GM10847 (cell line): ENCODE measurements around the gene ME3.

ENCODE experiments used
- POLR2A ChIP-seq: IDR thresholded peaks from 2 replicates; pipeline ENCODE4 v1.6.1; 2011; ENCODE audit not compliant: insufficient read length; ENCODE audit errors: extremely low read depth

ME3 gene

DNA sequence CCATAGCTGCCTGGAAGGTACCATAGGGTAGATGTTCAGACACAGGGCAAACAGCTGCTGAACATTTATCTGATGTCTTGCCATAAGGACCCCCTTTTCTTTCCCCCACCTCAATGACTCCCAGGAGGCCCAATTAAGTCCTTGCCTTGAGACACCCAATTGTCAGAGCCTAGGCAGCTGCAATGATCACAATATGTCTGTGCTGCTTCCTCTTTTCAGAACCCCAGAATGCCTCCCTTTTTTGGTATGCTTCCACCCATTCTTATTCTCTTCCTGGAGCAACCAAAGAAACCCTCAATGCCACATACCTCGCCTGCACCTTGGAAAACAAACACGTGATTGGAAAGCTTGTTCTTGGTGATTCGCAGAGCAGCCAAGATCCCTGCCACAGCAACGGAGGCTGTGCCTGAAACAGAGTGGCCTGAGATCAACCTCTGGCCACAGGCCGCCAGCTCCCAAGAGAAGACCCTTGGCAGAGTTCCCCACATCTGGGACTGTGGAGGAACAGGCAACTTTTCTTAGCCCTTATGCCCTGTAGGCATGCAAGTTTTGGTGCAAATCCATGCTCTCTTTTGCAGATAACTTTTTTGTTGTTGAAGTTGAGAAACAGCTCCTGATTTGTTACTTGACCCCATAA, 222.3 kb downstream of the ME3 start:
- no peak for TF ChIP-seq POLR2A

DNA sequence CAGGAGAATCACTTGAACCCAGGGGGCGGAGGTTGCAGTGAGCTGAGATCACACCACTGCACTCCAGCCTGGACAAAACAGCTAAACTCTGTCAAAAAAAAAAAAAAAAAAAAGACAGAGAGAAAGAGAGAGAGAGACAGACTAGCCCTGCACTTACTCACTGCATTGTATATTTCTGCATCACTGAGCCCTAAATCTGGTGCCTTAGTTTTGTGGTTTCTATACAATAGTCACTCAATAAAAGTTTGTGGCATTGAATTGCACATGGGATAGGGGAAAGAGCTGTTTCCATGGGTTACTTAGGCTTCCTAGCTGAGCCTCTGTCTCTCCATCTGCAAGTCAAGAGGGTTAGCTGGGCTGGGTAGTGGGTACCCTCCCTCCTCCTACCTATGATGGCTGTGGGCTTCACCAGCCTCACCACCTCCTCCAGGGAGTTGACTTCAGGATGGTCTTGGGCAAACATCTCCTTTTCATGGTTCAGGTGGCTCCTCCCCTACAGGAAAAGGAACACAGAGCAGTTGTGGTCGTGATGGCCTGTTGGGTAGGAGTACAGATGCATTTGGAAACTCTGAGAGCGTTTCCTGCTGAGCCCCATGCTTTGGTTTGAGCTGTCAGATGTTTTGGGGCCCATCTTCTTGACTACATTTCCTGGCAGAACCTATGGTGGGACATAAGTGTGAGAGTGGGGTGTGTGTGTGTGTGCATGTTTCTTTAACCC, 224.5 kb downstream of the ME3 start:
- TF ChIP-seq POLR2A = no peak

DNA sequence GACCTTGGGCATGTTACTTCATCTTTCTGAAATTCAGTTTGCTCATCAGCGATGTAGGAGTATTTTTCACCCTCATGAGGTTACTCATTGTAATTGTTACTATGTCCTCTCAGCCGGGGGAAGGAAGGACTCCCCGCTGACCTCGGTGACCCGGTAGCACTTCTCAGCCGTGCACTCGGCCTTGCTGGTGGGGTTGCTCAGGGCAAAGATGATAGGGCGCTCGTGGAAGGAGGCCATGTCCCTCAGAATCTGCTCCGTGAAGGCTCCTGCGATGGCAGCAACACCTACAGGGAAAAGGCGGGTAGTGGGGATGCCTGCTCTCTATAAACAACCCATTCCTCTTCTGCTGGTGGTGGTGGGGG, 225.5 kb downstream of the ME3 start:
- TF ChIP-seq POLR2A = no peak

DNA sequence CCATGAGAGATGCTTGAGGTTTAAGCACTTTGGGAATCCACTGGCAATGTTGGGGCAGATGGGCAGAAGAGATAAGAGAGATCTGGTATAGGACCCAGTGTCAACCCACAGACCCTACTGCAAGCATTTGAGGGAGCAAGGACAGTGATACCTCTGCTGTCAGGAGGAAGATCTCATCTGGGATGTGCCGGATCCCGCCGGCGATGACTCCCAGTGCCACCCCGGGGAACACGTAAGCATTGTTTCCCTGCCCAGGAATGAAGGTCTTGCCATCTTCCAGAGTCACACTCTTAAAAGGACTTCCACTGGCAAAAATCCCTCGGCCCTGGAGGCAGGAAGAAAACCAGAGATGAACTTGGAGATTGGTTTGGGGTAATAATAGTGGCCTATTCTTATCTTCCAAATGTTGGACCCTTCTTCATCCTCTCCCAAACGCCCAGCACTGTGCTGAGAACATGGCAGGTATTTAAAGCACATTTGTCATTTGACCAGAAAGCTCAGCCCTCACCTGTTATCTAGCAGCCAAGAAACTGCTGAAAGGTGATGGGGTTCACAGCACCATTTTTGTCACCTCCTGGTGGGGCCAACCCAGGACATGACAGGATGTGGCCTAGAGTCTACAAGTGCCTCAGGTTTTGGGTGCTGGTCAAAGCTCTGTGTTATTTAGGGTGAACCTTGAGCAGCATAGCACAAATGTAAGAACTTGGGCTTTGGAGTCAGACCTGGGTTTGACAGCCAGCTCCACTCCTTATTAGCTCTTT, 226.1 kb downstream of the ME3 start:
- no peak for TF ChIP-seq POLR2A

DNA sequence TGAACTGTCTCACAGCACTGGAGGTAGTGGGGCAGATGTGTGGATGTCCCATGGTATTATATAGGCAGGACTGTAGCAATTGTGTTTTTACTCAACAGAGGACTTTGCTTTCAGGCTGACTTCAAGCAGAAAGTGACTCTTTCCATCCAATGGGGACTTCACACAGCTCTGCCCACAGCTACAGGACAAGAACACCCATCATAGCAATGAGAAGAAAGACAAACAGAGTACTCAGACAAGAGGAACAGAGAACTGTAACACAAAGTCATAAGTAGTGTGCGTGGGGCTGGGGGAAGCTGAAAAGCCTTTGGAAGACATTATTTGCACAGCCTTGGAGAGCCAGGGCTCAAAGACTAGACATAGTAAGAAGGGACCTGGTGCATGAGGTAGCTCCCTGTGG, 227.4 kb downstream of the ME3 start:
- no peak for TF ChIP-seq POLR2A

DNA sequence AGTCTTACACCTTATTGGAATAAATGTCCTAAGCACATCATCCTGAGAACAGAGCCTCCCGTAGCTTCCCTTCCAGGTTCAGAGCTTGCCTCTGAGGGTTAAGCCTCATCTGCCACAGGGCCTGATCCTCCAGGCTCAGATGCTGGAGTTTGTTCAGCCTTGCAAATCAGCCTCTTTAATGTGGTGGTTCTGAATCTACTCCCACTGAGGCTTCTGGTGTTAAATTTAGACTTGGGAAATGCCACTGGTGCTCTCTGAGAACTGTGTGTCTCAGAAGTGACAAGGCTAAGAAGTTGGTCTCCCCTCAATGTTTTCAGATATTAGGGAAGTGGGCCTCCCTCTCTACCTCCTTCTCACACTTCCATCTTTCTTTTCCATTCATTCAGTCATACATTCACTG, 229.0 kb downstream of the ME3 start:
- TF ChIP-seq POLR2A = no peak

DNA sequence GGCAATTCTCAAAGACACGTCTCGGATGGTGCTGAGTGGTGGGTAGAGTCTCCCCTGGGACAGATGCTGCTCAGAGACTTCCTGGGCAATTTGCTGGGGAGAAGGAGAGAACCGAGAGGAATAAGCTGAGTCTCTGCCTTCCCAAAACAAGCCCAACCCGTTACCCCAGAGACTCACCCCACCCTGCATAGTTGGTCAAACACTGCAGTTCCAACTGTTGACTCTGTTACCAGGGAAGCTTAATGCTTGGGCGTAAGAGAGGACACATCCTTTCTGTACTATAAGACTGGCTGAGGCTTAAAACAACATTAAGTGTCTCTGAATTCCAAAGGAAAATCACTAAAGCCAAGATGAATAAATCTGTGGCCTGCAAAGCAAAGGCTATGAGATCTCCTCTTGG, 229.6 kb downstream of the ME3 start:
- TF ChIP-seq POLR2A = no peak

DNA sequence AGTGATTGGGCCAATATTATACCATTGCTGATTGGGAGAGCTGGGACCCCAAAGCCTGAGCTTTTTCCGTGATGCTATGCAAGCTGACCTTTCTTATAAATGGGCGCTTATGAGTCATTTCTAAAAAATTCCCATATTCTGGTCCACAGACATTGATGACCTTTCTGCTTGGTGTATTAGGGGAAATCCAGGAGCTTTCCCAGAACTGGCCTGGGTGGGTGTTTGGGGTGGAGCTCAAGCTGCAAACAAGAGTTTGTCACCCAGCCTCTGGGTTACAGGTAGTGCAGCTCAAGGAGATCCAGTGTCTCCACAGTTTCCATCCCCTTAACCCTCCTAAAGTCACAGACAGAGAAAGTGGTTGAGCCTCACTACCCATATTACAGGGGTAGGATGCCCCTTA, 230.0 kb downstream of the ME3 start:
- TF ChIP-seq POLR2A = no peak

DNA sequence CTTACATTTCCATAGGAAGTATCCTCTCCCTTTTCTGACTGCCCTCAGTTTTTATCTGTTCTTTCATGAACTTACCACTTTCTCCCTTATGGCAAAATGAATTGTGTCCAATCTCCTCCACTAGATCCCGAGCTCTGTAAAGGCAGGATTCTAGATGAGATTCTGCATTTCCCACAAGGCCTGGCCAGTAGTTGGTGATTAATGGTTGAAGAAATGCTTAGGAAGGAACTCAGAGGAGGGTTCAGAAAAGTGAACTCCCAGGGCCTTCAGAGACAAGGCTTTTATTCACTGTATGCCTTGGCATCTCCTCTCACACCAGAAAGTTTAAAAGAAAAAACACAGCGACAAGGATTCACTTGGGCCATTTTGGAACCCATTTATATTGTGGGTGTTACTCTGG, 231.6 kb downstream of the ME3 start:
- no peak for TF ChIP-seq POLR2A

DNA sequence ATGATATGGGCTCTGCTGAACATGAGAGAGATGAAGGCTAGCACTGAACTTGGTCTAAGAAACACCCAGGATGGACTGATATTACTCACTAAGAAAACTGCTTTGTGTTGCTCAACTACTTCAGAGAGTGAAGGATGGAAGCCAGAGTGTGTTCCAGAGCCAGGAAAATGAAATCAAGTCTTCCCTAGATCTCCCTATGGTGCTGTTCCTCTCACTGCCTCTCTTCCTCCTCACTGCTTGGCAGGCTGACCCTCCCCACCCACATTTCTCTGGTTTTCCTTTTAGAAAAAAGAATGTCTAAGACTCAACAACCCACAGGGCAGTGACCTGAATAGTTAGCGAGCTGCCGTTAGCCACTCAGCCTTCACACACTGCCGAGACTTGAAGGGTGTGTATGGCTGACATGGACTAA, 232.1 kb downstream of the ME3 start:
- TF ChIP-seq POLR2A = no peak

DNA sequence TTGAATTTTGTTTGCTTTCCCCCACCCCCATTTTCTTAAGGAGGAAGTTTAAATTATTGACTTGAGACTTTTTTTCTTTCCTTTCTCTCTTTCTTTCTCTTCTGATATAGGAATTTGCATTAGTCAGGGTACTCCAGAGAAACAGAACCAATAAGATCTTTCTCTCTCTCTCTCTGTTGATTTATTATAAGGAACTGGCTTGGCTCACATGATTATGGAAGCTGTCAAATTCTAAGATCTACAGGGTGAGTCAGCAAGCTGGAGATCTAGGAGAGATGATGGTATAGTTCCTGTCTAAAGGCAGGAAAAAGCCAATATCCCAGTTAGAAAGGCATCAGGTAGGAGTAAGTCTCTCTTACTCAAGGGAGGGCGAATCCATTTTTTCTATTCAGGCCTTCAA, 233.7 kb downstream of the ME3 start:
- TF ChIP-seq POLR2A = no peak

DNA sequence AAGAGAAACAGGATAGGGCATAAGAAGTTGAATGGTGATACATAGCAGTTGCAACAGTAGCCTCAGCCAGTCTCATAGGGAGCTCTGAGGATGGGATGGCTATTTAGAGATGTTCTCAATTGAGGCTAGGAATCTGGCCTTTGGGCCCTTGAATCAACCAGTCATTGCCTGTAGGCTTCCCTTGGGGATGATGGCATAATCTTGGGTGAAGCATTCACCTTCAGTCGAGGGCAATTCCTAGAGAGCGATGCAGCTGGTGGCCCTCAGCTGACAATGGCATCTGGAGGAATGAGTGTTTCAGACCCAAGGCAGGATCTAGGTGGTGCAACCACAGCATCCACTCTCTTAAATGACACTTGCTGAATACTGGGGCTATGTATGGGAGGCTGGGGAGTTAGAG, 236.7 kb downstream of the ME3 start:
- no peak for TF ChIP-seq POLR2A

DNA sequence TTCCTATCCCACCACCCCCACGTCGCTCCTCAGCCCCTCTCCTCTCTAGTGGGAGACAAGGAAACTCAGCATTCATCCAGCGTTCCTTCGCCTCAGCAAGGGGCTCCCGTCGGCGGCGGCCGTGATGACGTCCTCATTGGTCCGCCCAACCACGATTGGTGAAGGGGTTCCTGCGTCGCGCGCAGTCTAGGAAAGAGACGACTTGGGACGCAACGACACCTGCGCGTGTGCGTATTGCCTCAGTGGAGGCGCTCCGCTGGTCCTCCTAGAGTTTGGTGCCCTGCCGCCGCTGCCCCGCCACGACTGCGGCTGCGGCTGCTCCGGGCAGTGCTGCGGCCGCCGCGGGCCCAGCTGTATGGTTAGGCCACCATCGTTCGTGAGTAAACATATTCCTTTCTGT, 241.2 kb downstream of the ME3 start:
- TF ChIP-seq POLR2A = no peak

DNA sequence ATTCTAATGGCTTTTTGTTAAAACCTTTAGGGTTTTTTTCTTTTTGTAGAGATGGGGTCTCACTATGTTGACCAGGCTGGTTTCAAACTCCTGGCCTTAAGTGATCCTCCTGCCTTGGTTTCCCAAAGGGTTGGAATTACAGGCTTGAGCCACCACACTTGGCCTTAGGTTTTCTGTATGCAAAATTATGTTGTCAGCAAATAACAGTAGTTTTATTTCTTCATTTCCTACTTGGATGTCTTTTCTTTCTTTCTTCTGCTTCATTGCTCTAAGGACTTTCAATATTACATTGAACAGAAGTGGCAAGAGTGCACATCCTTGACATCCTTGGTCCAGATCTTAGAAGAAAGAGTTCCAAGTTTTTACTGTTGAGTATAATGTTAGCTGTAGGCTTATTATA, 245.0 kb downstream of the ME3 start:
- no peak for TF ChIP-seq POLR2A

DNA sequence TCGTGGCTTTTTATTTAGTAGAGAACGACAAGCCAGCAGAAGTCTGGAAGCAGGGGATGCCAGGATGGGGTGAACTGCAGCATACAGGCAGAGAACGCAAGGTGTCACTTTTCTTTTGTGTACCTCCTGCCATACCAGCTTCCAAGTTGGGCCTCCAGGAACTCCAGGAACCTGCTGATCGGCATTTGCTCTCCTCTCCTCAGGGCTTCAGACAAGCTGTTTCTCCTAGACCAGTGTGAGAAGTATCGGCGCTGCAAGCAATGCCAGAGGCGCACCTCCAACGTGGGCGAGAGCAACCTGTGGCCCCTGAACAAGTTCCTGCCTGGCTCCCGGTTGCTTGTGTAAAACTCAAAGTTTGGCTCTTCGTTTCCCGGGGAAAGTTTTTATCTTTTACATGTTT, 250.0 kb downstream of the ME3 start:
- TF ChIP-seq POLR2A = no peak

DNA sequence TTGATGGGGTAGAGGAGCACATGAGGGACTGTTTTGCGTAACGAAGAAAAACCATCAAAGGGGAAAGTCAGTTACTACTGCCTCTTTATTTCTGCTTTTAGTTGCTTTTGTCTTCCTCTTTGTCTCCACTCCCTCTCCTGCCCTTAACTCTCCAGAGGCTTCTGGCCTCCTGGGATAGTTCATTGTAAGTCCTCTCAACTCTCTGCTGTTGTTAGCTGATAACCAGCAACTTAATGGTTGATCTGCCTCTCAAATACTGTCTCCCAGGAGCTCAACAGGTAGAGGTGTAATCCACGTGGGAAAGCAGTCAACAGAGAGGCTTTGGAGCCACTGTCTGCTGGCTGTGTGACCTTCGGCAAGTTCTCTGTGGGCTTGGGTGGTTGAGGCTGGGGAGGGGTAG, 250.5 kb downstream of the ME3 start:
- TF ChIP-seq POLR2A = no peak
